Activated T-helper 1 cell treated with anti-CD3 and anti-CD28 coated beads, Interleukin-12 subunit alpha, Interleukin-12 subunit beta, Interleukin-2, Interleukin-4 antibody, amounts not matched to agents 30 ng/mL and 10 ng/mL and 1 ng/mL, durations not matched to agents 14 hours and 24 hours and 36 hours (primary cell): Measurements from ENCODE around the gene ARPP21. TPM values are rescaled to one million over a fixed set of nuclear protein-coding genes. Genes with fewer than 3 reads are reported as not detected.
"Not testable (repeated sequence)": the region's sequence is repeated elsewhere in the genome, so short reads cannot be mapped to it uniquely, and the experiment has no call there.

Experiments
- DNase-seq: peaks from one replicate; pipeline ENCODE4 v3.0.0; 2021; ENCODE audit warnings: low spot score
- H3K27ac Mint-ChIP-seq: one replicate; pipeline ENCODE4 v1.8.0; 2021; ENCODE audit warnings: mild to moderate bottlenecking, mixed read lengths
- H3K27me3 Mint-ChIP-seq: one replicate; pipeline ENCODE4 v1.8.0; 2022; ENCODE audit warnings: mild to moderate bottlenecking, moderate library complexity, mixed read lengths; ENCODE audit not compliant: insufficient read depth
- H3K36me3 Mint-ChIP-seq: one replicate; pipeline ENCODE4 v1.8.0; 2021; ENCODE audit warnings: low read depth, mixed read lengths
- H3K4me1 Mint-ChIP-seq: one replicate; pipeline ENCODE4 v1.8.0; 2021; ENCODE audit warnings: low read depth, mixed read lengths
- H3K4me3 Mint-ChIP-seq: one replicate; pipeline ENCODE4 v1.8.0; 2021; ENCODE audit warnings: mild to moderate bottlenecking, moderate library complexity, mixed read lengths
- H3K9me3 Mint-ChIP-seq: one replicate; pipeline ENCODE4 v1.8.0; 2021; ENCODE audit warnings: mixed read lengths
- intact Hi-C: fragments of 100-400 bp; cut with micrococcal nuclease; formaldehyde crosslinking; loops from one replicate; pipeline ENCODE4 v1.15.1; 2024
- total RNA-seq: library from RNA; stranded (reverse); gene quantifications from 2 replicates; pipeline ENCODE4 v1.2.3, GENCODE V29; 2022

Gene ARPP21
- not detected in 2 replicates for total RNA-seq

GRCh38 chr3:35639254-35640186 is at the start of gene ARPP21:
ARPP21 (plus strand) TSS chr3:35639525; CDS start chr3:35681752, 42,227 bp downstream.
- Mint-ChIP-seq H3K9me3 (no peaks in the 10 kb centered on the region), H3K4me3 (no peak within 1 kb of the TSS), H3K27me3 (peaks cover 37% of the 10 kb centered on the region), H3K36me3 (no peaks in the 10 kb centered on the region), H3K4me1 (peaks cover 5% of the 10 kb centered on the region), H3K27ac (no peak within 1 kb of the TSS)
- DNase-seq, result no peak
- intact Hi-C loops, result no loop called here

- Mint-ChIP-seq H3K4me1 (no peaks in the 10 kb centered on the region), H3K27ac (no peak overlapping the region), H3K9me3 (peaks cover 3% of the 10 kb centered on the region), H3K27me3 (no peaks in the 10 kb centered on the region), H3K36me3 (no peaks in the 10 kb centered on the region), H3K4me3 (no peak overlapping the region)
- DNase-seq, result no peak
- intact Hi-C loops, result no loop called here
Measured at GRCh38 chr3:35592589-35593295, 46.6 kb upstream of the ARPP21 start.

- Mint-ChIP-seq H3K4me1 (no peaks in the 10 kb centered on the region), H3K27me3 (no peaks in the 10 kb centered on the region), H3K4me3 (no peak overlapping the region), H3K27ac (no peak overlapping the region), H3K36me3 (no peaks in the 10 kb centered on the region), H3K9me3 (no peaks in the 10 kb centered on the region)
- intact Hi-C loops, result no loop called here
- no peak for DNase-seq
Measured at GRCh38 chr3:35594739-35595138, 44.6 kb upstream of the ARPP21 start.

- no peaks in the 10 kb centered on the region for H3K27me3 Mint-ChIP-seq
- DNase-seq, result no peak
- no peaks in the 10 kb centered on the region for H3K9me3 Mint-ChIP-seq
- no peaks in the 10 kb centered on the region for H3K4me1 Mint-ChIP-seq
- H3K27ac Mint-ChIP-seq, result no peak overlapping the region
- intact Hi-C loops, result no loop called here
- no peaks in the 10 kb centered on the region for H3K36me3 Mint-ChIP-seq
- no peak overlapping the region for H3K4me3 Mint-ChIP-seq
Measured at GRCh38 chr3:35596335-35596995, 42.9 kb upstream of the ARPP21 start.

- Mint-ChIP-seq H3K4me1 (no peaks in the 10 kb centered on the region), H3K9me3 (no peaks in the 10 kb centered on the region), H3K27me3 (no peaks in the 10 kb centered on the region), H3K36me3 (no peaks in the 10 kb centered on the region), H3K4me3 (no peak overlapping the region), H3K27ac (no peak overlapping the region)
- no peak for DNase-seq
- intact Hi-C loops, result no loop called here
Measured at GRCh38 chr3:35597490-35597889, 41.8 kb upstream of the ARPP21 start.

- no peaks in the 10 kb centered on the region for H3K4me1 Mint-ChIP-seq
- no peak overlapping the region for H3K27ac Mint-ChIP-seq
- H3K36me3 Mint-ChIP-seq, result no peaks in the 10 kb centered on the region
- no peaks in the 10 kb centered on the region for H3K9me3 Mint-ChIP-seq
- H3K4me3 Mint-ChIP-seq, result no peak overlapping the region
- DNase-seq, result no peak
- no peaks in the 10 kb centered on the region for H3K27me3 Mint-ChIP-seq
- intact Hi-C loops, result no loop called here
Measured at GRCh38 chr3:35598804-35599203, 40.5 kb upstream of the ARPP21 start.

GRCh38 chr3:35601959-35602358 is 37.4 kb upstream of the ARPP21 start:
- H3K9me3 Mint-ChIP-seq, result no peaks in the 10 kb centered on the region
- H3K4me1 Mint-ChIP-seq, result no peaks in the 10 kb centered on the region
- H3K27me3 Mint-ChIP-seq, result no peaks in the 10 kb centered on the region
- H3K36me3 Mint-ChIP-seq, result no peaks in the 10 kb centered on the region
- intact Hi-C loops, result no loop called here
- no peak for DNase-seq
- H3K27ac Mint-ChIP-seq, result no peak overlapping the region
- H3K4me3 Mint-ChIP-seq, result no peak overlapping the region

- no peaks in the 10 kb centered on the region for H3K36me3 Mint-ChIP-seq
- no peaks in the 10 kb centered on the region for H3K4me1 Mint-ChIP-seq
- no peaks in the 10 kb centered on the region for H3K27me3 Mint-ChIP-seq
- no peak for DNase-seq
- H3K4me3 Mint-ChIP-seq, result no peak overlapping the region
- intact Hi-C loops, result no loop called here
- H3K27ac Mint-ChIP-seq, result no peak overlapping the region
- no peaks in the 10 kb centered on the region for H3K9me3 Mint-ChIP-seq
Measured at GRCh38 chr3:35602395-35602936, 36.9 kb upstream of the ARPP21 start.

- Mint-ChIP-seq H3K27ac (no peak overlapping the region), H3K27me3 (no peaks in the 10 kb centered on the region), H3K4me1 (no peaks in the 10 kb centered on the region), H3K4me3 (no peak overlapping the region), H3K9me3 (no peaks in the 10 kb centered on the region), H3K36me3 (no peaks in the 10 kb centered on the region)
- DNase-seq, result no peak
- intact Hi-C loops, result no loop called here
Measured at GRCh38 chr3:35616346-35616745, 23.0 kb upstream of the ARPP21 start.

GRCh38 chr3:35617370-35617769 is 22.0 kb upstream of the ARPP21 start:
- no peaks in the 10 kb centered on the region for H3K9me3 Mint-ChIP-seq
- H3K27me3 Mint-ChIP-seq, result peaks cover 1% of the 10 kb centered on the region
- H3K36me3 Mint-ChIP-seq, result no peaks in the 10 kb centered on the region
- intact Hi-C loops, result no loop called here
- no peak overlapping the region for H3K4me3 Mint-ChIP-seq
- no peak for DNase-seq
- H3K4me1 Mint-ChIP-seq, result no peaks in the 10 kb centered on the region
- no peak overlapping the region for H3K27ac Mint-ChIP-seq

GRCh38 chr3:35620238-35620637 is 19.1 kb upstream of the ARPP21 start:
- DNase-seq, H3K4me1 Mint-ChIP-seq, H3K36me3 Mint-ChIP-seq, intact Hi-C loops, H3K4me3 Mint-ChIP-seq, H3K27me3 Mint-ChIP-seq, H3K9me3 Mint-ChIP-seq, H3K27ac Mint-ChIP-seq: not testable (repeated sequence)

- Mint-ChIP-seq H3K9me3 (no peaks in the 10 kb centered on the region), H3K27me3 (peaks cover 2% of the 10 kb centered on the region), H3K4me1 (no peaks in the 10 kb centered on the region), H3K27ac (no peak overlapping the region), H3K4me3 (no peak overlapping the region), H3K36me3 (no peaks in the 10 kb centered on the region)
- intact Hi-C loops, result no loop called here
- no peak for DNase-seq
Measured at GRCh38 chr3:35624698-35625097, 14.6 kb upstream of the ARPP21 start.
